Keratinocyte (primary cell): Measurements from ENCODE around the gene ZNF320. TPM values are rescaled to one million over a fixed set of nuclear protein-coding genes. Genes with fewer than 3 reads are reported as not detected.

Experiments used
- DNase-seq: peaks from one replicate; pipeline ENCODE4 v3.0.0-alpha.2; 2011; ENCODE audit warnings: low read depth, missing footprints, low spot score
- FAIRE-seq: peaks from 2 replicates; lab custom pipeline; 2011; peaks lifted over from hg19 to GRCh38; lab: Jason Lieb, UNC
- H2AFZ ChIP-seq: 2 replicates; pipeline ENCODE4 v1.6.0; 2012; ENCODE audit warnings: low read length, control low read depth, inconsistent platforms; ENCODE audit not compliant: control insufficient read depth
- H3K27ac ChIP-seq: 2 replicates; pipeline ENCODE4 v1.5.1; 2011; ENCODE audit warnings: low read length; ENCODE audit not compliant: control insufficient read depth, insufficient read depth
- H3K27me3 ChIP-seq: 3 replicates; pipeline ENCODE4 v1.6.0; 2011; ENCODE audit warnings: low read length; ENCODE audit not compliant: control insufficient read depth, insufficient read depth; ENCODE audit errors: extremely low read depth
- H3K36me3 ChIP-seq, 2 experiments: 2 replicates in 1 of 2; 3 replicates in 1 of 2; pipeline ENCODE4 v1.5.1; 2011; ENCODE audit warnings: low read length in 2 of 2, mild to moderate bottlenecking in 1 of 2; ENCODE audit not compliant: control insufficient read depth in 2 of 2, insufficient read depth in 2 of 2; ENCODE audit errors: extremely low read depth in 1 of 2
- H3K4me1 ChIP-seq: 3 replicates; pipeline ENCODE4 v1.5.1; 2011; ENCODE audit warnings: low read length; ENCODE audit not compliant: control insufficient read depth, insufficient read depth; ENCODE audit errors: extremely low read depth
- H3K4me2 ChIP-seq: 3 replicates; pipeline ENCODE4 v1.6.0; 2011; ENCODE audit warnings: low read depth, low read length; ENCODE audit not compliant: control insufficient read depth, insufficient read depth; ENCODE audit errors: extremely low read depth
- H3K4me3 ChIP-seq, 3 experiments: fragments of 200-600 bp in 1 of 3; sonication (generic) in 1 of 3; 2 replicates in 2 of 3; 3 replicates in 1 of 3; pipeline ENCODE4 v1.5.1; 2011 to 2016; ENCODE audit warnings: low read length in 3 of 3, mild to moderate bottlenecking in 3 of 3, control low read depth in 2 of 3, inconsistent platforms in 1 of 3, low read depth in 1 of 3, mixed read lengths in 1 of 3, mixed run types in 1 of 3, moderate library complexity in 1 of 3; ENCODE audit not compliant: control insufficient read depth in 2 of 3, insufficient read depth in 2 of 3; ENCODE audit errors: extremely low read depth in 1 of 3
- H3K79me2 ChIP-seq: 2 replicates; pipeline ENCODE4 v1.6.0; 2012; ENCODE audit warnings: low read length; ENCODE audit not compliant: control insufficient read depth, insufficient read depth
- H3K9ac ChIP-seq: 3 replicates; pipeline ENCODE4 v1.6.0; 2011; ENCODE audit warnings: low read length; ENCODE audit not compliant: control insufficient read depth, insufficient read depth; ENCODE audit errors: extremely low read depth
- H3K9me1 ChIP-seq: 3 replicates; pipeline ENCODE4 v1.6.0; 2011; ENCODE audit warnings: low read length; ENCODE audit not compliant: control insufficient read depth, insufficient read depth; ENCODE audit errors: extremely low read depth
- H3K9me3 ChIP-seq: 2 replicates; pipeline ENCODE4 v1.5.1; 2012; ENCODE audit warnings: low read depth, low read length; ENCODE audit not compliant: control insufficient read depth
- H4K20me1 ChIP-seq: 3 replicates; pipeline ENCODE4 v1.6.0; 2011; ENCODE audit warnings: low read length; ENCODE audit not compliant: control insufficient read depth, insufficient read depth; ENCODE audit errors: extremely low read depth
- CTCF ChIP-seq, 3 experiments: IDR thresholded peaks in 1 of 3; conservative IDR thresholded peaks in 1 of 3; optimal IDR thresholded peaks in 1 of 3; 2 replicates in 2 of 3; 3 replicates in 1 of 3; pipeline versions ENCODE3 to v1.5.1; 2011; ENCODE audit warnings: low read length in 3 of 3, mild to moderate bottlenecking in 3 of 3, moderate library complexity in 2 of 3, control low read depth in 1 of 3, inconsistent platforms in 1 of 3; ENCODE audit not compliant: insufficient read depth in 2 of 3; ENCODE audit errors: extremely low read depth in 1 of 3
- EZH2 ChIP-seq: IDR thresholded peaks from one replicate; pipeline ENCODE4 v1.6.1; 2012; ENCODE audit warnings: inconsistent platforms, mild to moderate bottlenecking, low read length, moderate library complexity
- dilution Hi-C: fragments of 300-500 bp; cut with MboI; formaldehyde crosslinking; loops from one replicate; pipeline ENCODE4 v1.7.0; 2020; ENCODE audit warnings: low sequenced_read_pairs; ENCODE audit not compliant: extremely low pct_ligation_motif_present
- polyA plus RNA-seq, 5 experiments: library from polyadenylated mRNA; depleted of rRNA in 3 of 5; stranded (reverse) in 3 of 5; stranded (forward) in 1 of 5; unstranded in 1 of 5; fragments of >200 nt; gene quantifications; 1 replicate in 1 of 5; 2 replicates in 3 of 5; 3 replicates in 1 of 5; pipeline versions ENCODE4 v1.2.1 to v1.2.3, GENCODE V29; 2011 to 2012; ENCODE audit warnings: missing spikeins in 2 of 5, low read depth in 1 of 5, low replicate concordance in 1 of 5

ZNF320 gene
- polyA plus RNA-seq, 1 donor (not counting 4 experiments of a cell fraction or from before 2014, with no cell fraction given): 12.5 TPM

GRCh38 chr19:52896431-52897137 is 851 bp downstream of the ZNF320 start:
- Histone ChIP-seq H3K27me3 (no peaks in the 10 kb centered on the region), H3K79me2 (peaks cover 21% of the 10 kb centered on the region), H3K36me3 (peaks cover 0 to 6% of the 10 kb centered on the region in 2 experiments), H3K27ac (peak overlapping the region; percentile 91), H3K4me2 (peak overlapping the region; percentile 82), H3K4me1 (peaks cover 4% of the 10 kb centered on the region), H2AFZ (peak overlapping the region; percentile 96), H3K9me3 (peaks cover 3% of the 10 kb centered on the region), H4K20me1 (no peaks in the 10 kb centered on the region), H3K9ac (peak overlapping the region; percentile 91), H3K4me3 (peak overlapping the region; percentile 61 to 95 (median 91)), H3K9me1 (no peaks in the 10 kb centered on the region)
- no peak for TF ChIP-seq EZH2
- no peak for TF ChIP-seq CTCF (optimal IDR thresholded peaks at IDR 0.05 in 1 of 3, IDR thresholded peaks at IDR 0.05 in 1 of 3, conservative IDR thresholded peaks at IDR 0.05 in 1 of 3; ENCODE audit: extremely low read depth in 1 of 3, insufficient read depth in 2 of 3, low read length in 3 of 3)
- FAIRE-seq (no peak), DNase-seq (no peak)
- dilution Hi-C loops: no loop called here

GRCh38 chr19:52891336-52891735 is 6.1 kb downstream of the ZNF320 start:
- no peak overlapping the region for H3K9ac ChIP-seq
- H3K27ac ChIP-seq: no peak overlapping the region
- no peak overlapping the region for H3K4me2 ChIP-seq
- FAIRE-seq (no peak), DNase-seq (no peak)
- peaks cover 16% of the 10 kb centered on the region for H3K79me2 ChIP-seq
- peaks cover 9 to 11% of the 10 kb centered on the region in 2 experiments for H3K36me3 ChIP-seq
- dilution Hi-C loops: no loop called here
- no peaks in the 10 kb centered on the region for H3K9me1 ChIP-seq
- H4K20me1 ChIP-seq: no peaks in the 10 kb centered on the region
- H3K27me3 ChIP-seq: no peaks in the 10 kb centered on the region
- H3K4me3 ChIP-seq: no peak overlapping the region
- H3K4me1 ChIP-seq: no peaks in the 10 kb centered on the region
- H3K9me3 ChIP-seq: no peaks in the 10 kb centered on the region
- no peak for TF ChIP-seq EZH2
- TF ChIP-seq CTCF (optimal IDR thresholded peaks at IDR 0.05 in 1 of 3, IDR thresholded peaks at IDR 0.05 in 1 of 3, conservative IDR thresholded peaks at IDR 0.05 in 1 of 3; ENCODE audit: extremely low read depth in 1 of 3, insufficient read depth in 2 of 3, low read length in 3 of 3): no peak
- H2AFZ ChIP-seq: no peak overlapping the region
